HG03520 (cell line): ENCODE data around the gene PIGK.

Experiments
- ATAC-seq: cut with Tn5 transposase; IDR thresholded peaks from one replicate; pipeline ENCODE4 v1.9.1; 2021; ENCODE audit warnings: mild to moderate bottlenecking, moderate library complexity; ENCODE audit not compliant: unreplicated experiment

The PIGK gene

GRCh38 chr1:77044133-77044849 lies 174.9 kb downstream of the PIGK start:
- no peak for ATAC-seq

DNA sequence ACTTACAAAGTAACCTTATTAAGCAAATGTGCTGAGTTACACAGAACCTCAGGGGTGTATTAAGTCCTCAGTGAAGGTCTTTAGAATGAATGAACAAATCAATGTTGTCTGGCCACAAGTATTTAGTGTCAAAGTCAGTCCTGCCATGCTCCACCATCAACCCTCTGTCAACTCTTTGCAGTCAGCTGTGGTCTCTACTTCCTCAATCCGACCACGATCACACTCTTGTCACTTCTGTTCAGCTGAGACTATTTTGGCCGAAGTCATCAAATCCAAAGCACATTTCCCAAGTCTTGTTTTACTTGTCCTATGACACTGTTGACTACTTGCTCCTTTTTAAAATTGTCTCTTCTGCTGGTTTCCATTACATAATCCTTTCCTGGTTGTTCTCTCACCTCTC lies 178.4 kb downstream of the PIGK start:
- no peak for ATAC-seq

DNA sequence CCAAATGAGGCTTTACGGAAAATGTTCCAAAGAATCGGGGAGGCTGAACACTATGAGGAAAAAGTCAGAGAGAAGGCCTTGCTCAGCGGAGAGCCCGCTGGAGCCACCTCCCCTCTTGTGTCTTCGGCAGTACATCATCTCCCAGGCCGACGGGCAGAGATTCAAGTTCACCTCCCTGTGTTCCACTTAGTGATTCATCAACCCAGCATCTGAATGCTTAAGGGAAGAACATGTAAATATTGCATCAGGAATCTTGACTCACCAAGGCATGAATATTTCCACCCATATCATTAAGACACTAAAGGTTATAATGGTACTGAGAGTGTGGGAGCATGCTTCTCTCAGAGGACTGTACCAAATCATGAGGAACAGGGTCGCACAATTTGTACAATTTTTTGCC lies 179.5 kb downstream of the PIGK start:
- ATAC-seq = no peak

DNA sequence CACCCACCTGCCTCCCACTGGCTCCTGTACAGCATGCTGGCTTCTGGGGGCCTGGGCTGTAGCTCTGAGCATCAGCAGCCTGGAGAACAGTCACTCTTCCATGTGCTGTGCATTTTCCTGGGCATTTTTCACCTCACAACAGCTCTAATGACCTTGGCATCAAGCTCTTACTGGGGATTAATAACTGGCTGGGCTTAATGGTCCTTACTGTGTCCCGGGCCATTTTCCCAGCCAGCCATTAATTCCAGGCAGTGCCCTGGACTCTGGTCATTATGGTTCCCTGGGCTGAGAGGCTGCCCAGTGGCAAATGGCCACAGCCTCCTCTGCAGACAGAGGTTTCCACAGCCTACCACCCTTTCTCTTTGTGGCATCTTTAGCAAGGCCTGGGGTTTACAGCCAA lies 180.1 kb downstream of the PIGK start:
- ATAC-seq = no peak
